Tibial nerve (tissue), 4 donors: Measurements from ENCODE around the gene CXCR5. TPM values are rescaled to one million over a fixed set of nuclear protein-coding genes. Genes with fewer than 3 reads are reported as not detected.

Source experiments
- DNase-seq, 2 donors: peaks; one replicate each; pipeline ENCODE4 v3.0.0-alpha.2; 2019; ENCODE audit warnings: low spot score in 2 of 2
- H3K27ac ChIP-seq, 4 donors: fragments of 200-600 bp; sonication (generic) in 3 of 4; one replicate each; pipeline ENCODE4 v1.5.1; 2017 to 2019; ENCODE audit warnings: mild to moderate bottlenecking in 1 of 4
- H3K27me3 ChIP-seq, 2 donors: fragments of 200-600 bp; sonication (generic) in 1 of 2; one replicate each; pipeline versions ENCODE4 v1.5.1 to v1.6.0; 2017 to 2019
- H3K36me3 ChIP-seq, 3 donors: fragments of 200-600 bp; sonication (generic); one replicate each; pipeline ENCODE4 v1.5.1; 2018 to 2019
- H3K4me1 ChIP-seq, 4 donors: fragments of 200-600 bp; sonication (generic) in 3 of 4; one replicate each; pipeline ENCODE4 v1.5.1; 2017 to 2019
- H3K4me3 ChIP-seq, 4 donors: fragments of 200-600 bp; sonication (generic) in 3 of 4; one replicate each; pipeline ENCODE4 v1.5.1; 2017 to 2019; ENCODE audit warnings: mild to moderate bottlenecking in 1 of 4, moderate library complexity in 1 of 4
- H3K9me3 ChIP-seq, 4 donors: fragments of 200-600 bp; sonication (generic) in 3 of 4; one replicate each; pipeline ENCODE4 v1.5.1; 2017 to 2019
- CTCF ChIP-seq, 5 experiments: fragments of 200-600 bp in 3 of 5; fragments of 450-650 bp in 2 of 5; sonication (generic) in 3 of 5; IDR thresholded peaks; one replicate each; pipeline ENCODE4 v1.5.1; 2016 to 2019; ENCODE audit warnings: antibody characterized with exemption in 5 of 5, mild to moderate bottlenecking in 3 of 5, moderate library complexity in 2 of 5
- EP300 ChIP-seq, 2 donors: sonication (generic); formaldehyde crosslinking; IDR thresholded peaks; one replicate each; pipeline ENCODE4 v1.6.1; 2017; ENCODE audit warnings: antibody characterized with exemption in 2 of 2, mild to moderate bottlenecking in 1 of 2
- POLR2A ChIP-seq, 2 donors: fragments of 450-650 bp; IDR thresholded peaks; one replicate each; pipeline ENCODE4 v1.6.1; 2017; ENCODE audit warnings: antibody characterized with exemption in 2 of 2, mild to moderate bottlenecking in 2 of 2, moderate library complexity in 2 of 2
- WGBS, 2 donors: methylation state at CpG; one replicate each; pipeline ENCODE4 v1.1.5; 2018; 5-methylcytosine and 5-hydroxymethylcytosine counted together
- total RNA-seq, 4 donors: library from RNA; depleted of rRNA; stranded (reverse); fragments of >200 nt; gene quantifications; one replicate each; pipeline ENCODE4 v1.1.0, GENCODE V29; 2016

Gene CXCR5
- total RNA-seq, 4 donors from 2014 or later, result not detected

GRCh38 chr11:118915941-118916841, 32.5 kb downstream of the CXCR5 start:
- DNase-seq, result no peak
- H3K36me3 ChIP-seq, result no peaks in the 10 kb centered on the region
- H3K27ac ChIP-seq, result peak overlapping the region; percentile 88 to 97 (median 93)
- H3K27me3 ChIP-seq, result no peaks in the 10 kb centered on the region
- no peak overlapping the region for H3K4me3 ChIP-seq
- no peaks in the 10 kb centered on the region for H3K9me3 ChIP-seq
- WGBS, 2 donors, result 37 to 39% methylated on average over 9 to 10 of the region's 10 CpGs
- peaks cover 14 to 100% (median 98%) of the 10 kb centered on the region in 4 donors for H3K4me1 ChIP-seq
- TF ChIP-seq CTCF (IDR thresholded peaks at IDR 0.05) (no peak), POLR2A (IDR thresholded peaks at IDR 0.05) (no peak), EP300 (IDR thresholded peaks at IDR 0.05) (no peak)

- Histone ChIP-seq H3K36me3 (no peaks in the 10 kb centered on the region), H3K4me3 (no peak overlapping the region), H3K27me3 (no peaks in the 10 kb centered on the region), H3K27ac (peak overlapping the region; percentile 88 to 97 (median 93)), H3K9me3 (no peaks in the 10 kb centered on the region), H3K4me1 (peaks cover 14 to 100% (median 97%) of the 10 kb centered on the region in 4 donors)
- DNase-seq, result no peak
- peak in 1 of 2 donors; percentile 8 for TF ChIP-seq EP300 (IDR thresholded peaks at IDR 0.05)
- TF ChIP-seq CTCF (IDR thresholded peaks at IDR 0.05), result no peak
- no peak for TF ChIP-seq POLR2A (IDR thresholded peaks at IDR 0.05)
- WGBS, 2 donors, result 17 to 26% methylated on average over 8 of the region's 8 CpGs
These were observed 33.2 kb downstream of the CXCR5 start for GRCh38 chr11:118916842-118917388.

- H3K4me3 ChIP-seq, result peak overlapping the region in 3 of 4 donors; percentile 23 to 94 (median 28)
- H3K27ac ChIP-seq, result peak overlapping the region; percentile 88 to 97 (median 93)
- H3K36me3 ChIP-seq, result no peaks in the 10 kb centered on the region
- WGBS, 2 donors, result 9 to 16% methylated on average over 9 to 13 of the region's 13 CpGs
- H3K9me3 ChIP-seq, result no peaks in the 10 kb centered on the region
- TF ChIP-seq CTCF (IDR thresholded peaks at IDR 0.05) (no peak), EP300 (IDR thresholded peaks at IDR 0.05) (peak in 1 of 2 donors; percentile 76), POLR2A (IDR thresholded peaks at IDR 0.05) (peak in 1 of 2 donors; percentile 40)
- peak; percentile 68 to 81 for DNase-seq
- H3K4me1 ChIP-seq, result peaks cover 14 to 100% (median 97%) of the 10 kb centered on the region in 4 donors
- no peaks in the 10 kb centered on the region for H3K27me3 ChIP-seq
These were observed 33.9 kb downstream of the CXCR5 start for GRCh38 chr11:118917481-118918127.

- H3K36me3 ChIP-seq, result no peaks in the 10 kb centered on the region
- no peaks in the 10 kb centered on the region for H3K9me3 ChIP-seq
- H3K4me3 ChIP-seq, result peak overlapping the region; percentile 17 to 94 (median 30)
- H3K27me3 ChIP-seq, result no peaks in the 10 kb centered on the region
- H3K4me1 ChIP-seq, result peaks cover 14 to 100% (median 97%) of the 10 kb centered on the region in 4 donors
- TF ChIP-seq EP300 (IDR thresholded peaks at IDR 0.05) (peak in 1 of 2 donors; percentile 63), POLR2A (IDR thresholded peaks at IDR 0.05) (peak in 1 of 2 donors; percentile 39), CTCF (IDR thresholded peaks at IDR 0.05) (no peak)
- H3K27ac ChIP-seq, result peak overlapping the region; percentile 88 to 97 (median 93)
- peak; percentile 80 to 88 for DNase-seq
- WGBS, 2 donors, result 5 to 15% methylated on average over 8 to 14 of the region's 14 CpGs
These were observed 34.5 kb downstream of the CXCR5 start for GRCh38 chr11:118918128-118918685.
